H9 (cell line): ENCODE data around the gene STRA6. TPM values are rescaled to one million over a fixed set of nuclear protein-coding genes. Genes with fewer than 3 reads are reported as not detected.

ENCODE experiments used
- DNase-seq: peaks from one replicate; pipeline ENCODE4 v3.0.0-alpha.2; 2017
- H2AFZ ChIP-seq: one replicate; pipeline ENCODE4 v1.6.1; 2013; ENCODE audit warnings: mild to moderate bottlenecking, low read length, control low read depth, moderate library complexity
- H2AK5ac ChIP-seq: 2 replicates; pipeline ENCODE4 v1.6.1; 2013; ENCODE audit warnings: low read length, control low read depth, mixed read lengths; ENCODE audit not compliant: insufficient read length
- H2BK120ac ChIP-seq: one replicate; pipeline ENCODE4 v1.6.1; 2013; ENCODE audit warnings: low read depth, mild to moderate bottlenecking, low read length, control low read depth, inconsistent platforms; ENCODE audit not compliant: poor library complexity, severe bottlenecking
- H2BK12ac ChIP-seq: 2 replicates; pipeline ENCODE4 v1.6.1; 2013; ENCODE audit warnings: low read length, control low read depth, mixed read lengths, low read depth; ENCODE audit not compliant: insufficient read length
- H2BK15ac ChIP-seq: 2 replicates; pipeline ENCODE4 v1.6.1; 2013; ENCODE audit warnings: low read depth, low read length, control low read depth
- H2BK20ac ChIP-seq: one replicate; pipeline ENCODE4 v1.6.1; 2013; ENCODE audit warnings: low read depth, mild to moderate bottlenecking, low read length, control low read depth, inconsistent platforms; ENCODE audit not compliant: poor library complexity, severe bottlenecking
- H2BK5ac ChIP-seq: 2 replicates; pipeline ENCODE4 v1.6.1; 2013; ENCODE audit warnings: low read length, control low read depth, mixed read lengths; ENCODE audit not compliant: insufficient read length
- H3K14ac ChIP-seq: 2 replicates; pipeline ENCODE4 v1.6.1; 2013; ENCODE audit warnings: low read length, control low read depth; ENCODE audit not compliant: insufficient read depth
- H3K18ac ChIP-seq: 2 replicates; pipeline ENCODE4 v1.6.1; 2013; ENCODE audit warnings: low read depth, mild to moderate bottlenecking, mixed read lengths, low read length, control low read depth; ENCODE audit not compliant: insufficient read length
- H3K23ac ChIP-seq: 2 replicates; pipeline ENCODE4 v1.6.1; 2013; ENCODE audit warnings: low read length, control low read depth, mixed read lengths, low read depth; ENCODE audit not compliant: insufficient read length
- H3K23me2 ChIP-seq: 2 replicates; pipeline ENCODE4 v1.6.1; 2013; ENCODE audit warnings: low read depth, mild to moderate bottlenecking, mixed read lengths, low read length, control low read depth; ENCODE audit not compliant: insufficient read length, poor library complexity, severe bottlenecking
- H3K27ac ChIP-seq: 2 replicates; pipeline ENCODE4 v1.5.1; 2013; ENCODE audit warnings: low read length, control low read depth, mixed read lengths, low read depth; ENCODE audit not compliant: insufficient read length
- H3K27me3 ChIP-seq: 2 replicates; pipeline ENCODE4 v1.6.1; 2013; ENCODE audit warnings: low read length, control low read depth, inconsistent platforms; ENCODE audit not compliant: insufficient read depth
- H3K4ac ChIP-seq: 2 replicates; pipeline ENCODE4 v1.6.1; 2013; ENCODE audit warnings: low read depth, mild to moderate bottlenecking, control low read depth, inconsistent platforms, low read length, moderate library complexity
- H3K4me1 ChIP-seq: 2 replicates; pipeline ENCODE4 v1.6.1; 2013; ENCODE audit warnings: low read length, control low read depth, inconsistent platforms; ENCODE audit not compliant: insufficient read depth
- H3K4me2 ChIP-seq: 2 replicates; pipeline ENCODE4 v1.6.1; 2013; ENCODE audit warnings: low read length, control low read depth, mixed read lengths; ENCODE audit not compliant: insufficient read length, insufficient read depth
- H3K56ac ChIP-seq: 2 replicates; pipeline ENCODE4 v1.6.1; 2013; ENCODE audit warnings: low read depth, mild to moderate bottlenecking, mixed read lengths, low read length, control low read depth; ENCODE audit not compliant: insufficient read length
- H3K79me1 ChIP-seq: 2 replicates; pipeline ENCODE4 v1.6.1; 2013; ENCODE audit warnings: low read depth, mild to moderate bottlenecking, moderate library complexity, low read length, control low read depth, inconsistent platforms; ENCODE audit not compliant: insufficient read depth, poor library complexity, severe bottlenecking
- H3K79me2 ChIP-seq: 2 replicates; pipeline ENCODE4 v1.6.1; 2013; ENCODE audit warnings: low read length, control low read depth, inconsistent platforms; ENCODE audit not compliant: insufficient read depth
- H3K9ac ChIP-seq: 2 replicates; pipeline ENCODE4 v1.6.1; 2013; ENCODE audit warnings: low read length, control low read depth, mixed read lengths; ENCODE audit not compliant: insufficient read length; ENCODE audit errors: extremely low read depth
- H3K9me3 ChIP-seq: one replicate; pipeline ENCODE4 v1.6.1; 2013; ENCODE audit warnings: low read depth, low read length, inconsistent platforms; ENCODE audit not compliant: control insufficient read depth
- H3T11ph ChIP-seq: one replicate; pipeline ENCODE4 v1.6.1; 2013; ENCODE audit warnings: mild to moderate bottlenecking, low read length, control low read depth, inconsistent platforms
- H4K20me1 ChIP-seq: one replicate; pipeline ENCODE4 v1.6.1; 2013; ENCODE audit not compliant: control insufficient read depth, insufficient read length, insufficient read depth
- H4K5ac ChIP-seq: 2 replicates; pipeline ENCODE4 v1.6.1; 2013; ENCODE audit warnings: low read depth, mild to moderate bottlenecking, mixed read lengths, low read length, control low read depth; ENCODE audit not compliant: insufficient read length
- H4K8ac ChIP-seq: replicated peaks from 2 replicates; pipeline ENCODE4 v1.6.1; 2013; ENCODE audit warnings: low read length, control low read depth, mixed read lengths, low read depth; ENCODE audit not compliant: insufficient read length
- H4K91ac ChIP-seq: 2 replicates; pipeline ENCODE4 v1.6.1; 2013; ENCODE audit warnings: low read depth, mild to moderate bottlenecking, moderate library complexity, mixed read lengths, low read length, control low read depth; ENCODE audit not compliant: insufficient read length
- H3K27ac Mint-ChIP-seq, 3 experiments: 2 replicates in 2 of 3; 3 replicates in 1 of 3; pipeline ENCODE4 v1.8.0; 2020 to 2021; ENCODE audit warnings: mixed read lengths in 3 of 3, mild to moderate bottlenecking in 1 of 3, moderate library complexity in 1 of 3
- H3K27me3 Mint-ChIP-seq: 2 replicates; pipeline ENCODE4 v1.8.0; 2021; ENCODE audit warnings: low read depth, mild to moderate bottlenecking, moderate library complexity, mixed read lengths
- H3K36me3 Mint-ChIP-seq, 3 experiments: 2 replicates in 2 of 3; 3 replicates in 1 of 3; pipeline ENCODE4 v1.8.0; 2020 to 2021; ENCODE audit warnings: low read depth in 3 of 3, mixed read lengths in 3 of 3; ENCODE audit not compliant: insufficient read depth in 1 of 3
- H3K4me1 Mint-ChIP-seq, 2 experiments: 2 replicates each; pipeline ENCODE4 v1.8.0; 2020; ENCODE audit warnings: mixed read lengths in 2 of 2
- H3K4me3 Mint-ChIP-seq, 2 experiments: 2 replicates in 1 of 2; 3 replicates in 1 of 2; pipeline ENCODE4 v1.8.0; 2020 to 2021; ENCODE audit warnings: mild to moderate bottlenecking in 2 of 2, mixed read lengths in 2 of 2, moderate library complexity in 1 of 2
- H3K9me3 Mint-ChIP-seq, 2 experiments: 2 replicates in 1 of 2; 3 replicates in 1 of 2; pipeline ENCODE4 v1.8.0; 2020; ENCODE audit warnings: mild to moderate bottlenecking in 2 of 2, mixed read lengths in 2 of 2, moderate library complexity in 1 of 2
- WGBS: extraction: QIAGEN DNeasy Blood & Tissue Kit; methylation state at CpG from one replicate; pipeline ENCODE4 v1.1.7; 2013; ENCODE audit warnings: missing lambda C conversion rate, low lambda C conversion rate, mixed read lengths; ENCODE audit not compliant: insufficient read length; ENCODE audit errors: extremely low coverage; 5-methylcytosine and 5-hydroxymethylcytosine counted together
- total RNA-seq: library from RNA; stranded (reverse); gene quantifications from 2 replicates; pipeline ENCODE4 v1.2.1, GENCODE V29; 2021
- TF ChIP-seq, protein P1 (sequence below): fragments of 200-600 bp; sonication (generic); conservative IDR thresholded peaks from 3 replicates; pipeline ENCODE4 v1.8.0; 2021; ENCODE audit warnings: antibody characterized with exemption, mild to moderate bottlenecking

The STRA6 gene
- total RNA-seq, 1 experiment from 2014 or later, result 12.8 TPM

- Histone ChIP-seq H4K20me1 (no peaks in the 10 kb centered on the region), H2BK5ac (no peak overlapping the region), H3K9ac (no peak overlapping the region), H3K4ac (no peak overlapping the region), H3K4me2 (no peak overlapping the region), H3K23ac (no peak overlapping the region), H3K79me1 (no peaks in the 10 kb centered on the region), H2BK20ac (no peak overlapping the region), H2AK5ac (no peak overlapping the region), H2BK120ac (no peak overlapping the region), H3K27ac (no peak overlapping the region), H4K5ac (no peak overlapping the region), H4K91ac (no peak overlapping the region), H2AFZ (no peak overlapping the region), H3T11ph (no peak overlapping the region), H2BK12ac (no peak overlapping the region), H3K56ac (no peak overlapping the region), H3K14ac (no peak overlapping the region), H3K27me3 (peaks cover 24% of the 10 kb centered on the region), H3K23me2 (peaks cover 7% of the 10 kb centered on the region), H4K8ac (no peak overlapping the region), H3K4me1 (peaks cover 10% of the 10 kb centered on the region; the same call in 1 of the 2 replicates), H3K9me3 (no peaks in the 10 kb centered on the region), H2BK15ac (no peak overlapping the region), H3K79me2 (no peaks in the 10 kb centered on the region), H3K18ac (no peak overlapping the region)
- Mint-ChIP-seq H3K27ac (no peak overlapping the region; a peak in 1 of 7 replicates), H3K27me3 (peaks cover 59% of the 10 kb centered on the region), H3K4me1 (peaks cover 57 to 61% of the 10 kb centered on the region in 2 experiments), H3K36me3 (0 out of 7 replicates have a peak, but pooled peaks cover 0 to 1% (median 0%) of the 10 kb centered on the region in 3 experiments), H3K9me3 (no peaks in the 10 kb centered on the region; a peak in 1 of 5 replicates), H3K4me3 (no peak overlapping the region)
- WGBS, result no CpG with 5 or more reads among the region's 4 CpGs
- no peak for DNase-seq
- TF ChIP-seq, protein P1, sequence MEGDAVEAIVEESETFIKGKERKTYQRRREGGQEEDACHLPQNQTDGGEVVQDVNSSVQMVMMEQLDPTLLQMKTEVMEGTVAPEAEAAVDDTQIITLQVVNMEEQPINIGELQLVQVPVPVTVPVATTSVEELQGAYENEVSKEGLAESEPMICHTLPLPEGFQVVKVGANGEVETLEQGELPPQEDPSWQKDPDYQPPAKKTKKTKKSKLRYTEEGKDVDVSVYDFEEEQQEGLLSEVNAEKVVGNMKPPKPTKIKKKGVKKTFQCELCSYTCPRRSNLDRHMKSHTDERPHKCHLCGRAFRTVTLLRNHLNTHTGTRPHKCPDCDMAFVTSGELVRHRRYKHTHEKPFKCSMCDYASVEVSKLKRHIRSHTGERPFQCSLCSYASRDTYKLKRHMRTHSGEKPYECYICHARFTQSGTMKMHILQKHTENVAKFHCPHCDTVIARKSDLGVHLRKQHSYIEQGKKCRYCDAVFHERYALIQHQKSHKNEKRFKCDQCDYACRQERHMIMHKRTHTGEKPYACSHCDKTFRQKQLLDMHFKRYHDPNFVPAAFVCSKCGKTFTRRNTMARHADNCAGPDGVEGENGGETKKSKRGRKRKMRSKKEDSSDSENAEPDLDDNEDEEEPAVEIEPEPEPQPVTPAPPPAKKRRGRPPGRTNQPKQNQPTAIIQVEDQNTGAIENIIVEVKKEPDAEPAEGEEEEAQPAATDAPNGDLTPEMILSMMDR, result no peak
Observed at GRCh38 chr15:74138642-74139041, 63.9 kb downstream of the STRA6 start.
